ENCODE data around the gene LHFPL6.

LHFPL6 gene

DNA sequence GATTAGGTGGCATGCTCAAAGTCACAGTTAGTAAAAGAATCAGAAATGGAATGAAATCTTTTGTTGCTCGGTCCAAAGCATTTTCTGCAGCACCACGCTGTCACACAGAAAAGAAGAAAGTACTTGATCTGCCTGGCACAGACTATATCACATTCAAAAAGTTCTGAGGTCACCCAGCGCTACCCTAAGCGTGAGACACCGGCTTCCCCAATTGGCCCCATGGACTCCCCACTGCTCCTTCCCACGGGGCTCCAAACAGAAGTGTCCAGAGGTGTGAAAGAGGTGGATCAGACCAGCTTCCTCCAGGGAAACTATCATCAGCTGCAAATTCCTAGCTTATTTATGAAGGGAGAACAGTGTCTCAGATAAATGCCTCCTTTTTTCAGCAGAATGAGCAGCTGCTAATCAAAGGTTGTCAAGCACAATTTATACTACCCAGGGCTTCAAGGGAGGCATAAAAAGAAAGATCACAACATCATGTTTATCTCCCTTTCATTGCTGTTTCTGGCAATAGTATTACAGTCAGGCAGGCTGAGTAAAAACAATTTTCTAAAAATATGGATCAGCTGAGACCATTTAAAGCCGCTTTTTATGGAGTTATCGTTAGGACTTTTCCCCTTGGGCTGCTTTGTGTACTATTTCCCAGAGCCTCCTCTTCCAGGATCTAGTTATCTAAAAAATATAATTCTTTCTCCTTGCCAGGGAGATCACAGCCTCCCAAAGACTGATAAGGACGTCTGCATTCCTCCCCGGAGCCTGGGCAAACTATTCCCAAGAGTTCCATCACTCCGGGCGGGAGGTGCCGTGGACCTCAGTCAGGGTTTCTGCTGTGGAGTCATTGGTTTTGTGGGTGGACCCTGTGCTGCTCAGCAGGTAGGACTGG lies 208.0 kb downstream of the LHFPL6 start:
- TF ChIP-seq FOXP2 (optimal IDR thresholded peaks at IDR 0.05; ENCODE audit: borderline replicate concordance, extremely low read depth, extremely low read length, insufficient read depth) (no peak), TAF1 (IDR thresholded peaks at IDR 0.05; ENCODE audit: borderline replicate concordance, insufficient read depth, low read length) (no peak), SIN3A (IDR thresholded peaks at IDR 0.05; ENCODE audit: borderline replicate concordance, insufficient read depth, low read length) (no peak), POLR2AphosphoS5 (IDR thresholded peaks at IDR 0.05; ENCODE audit: low read depth, low read length) (no peak)
- TF ChIP-seq, protein P1, sequence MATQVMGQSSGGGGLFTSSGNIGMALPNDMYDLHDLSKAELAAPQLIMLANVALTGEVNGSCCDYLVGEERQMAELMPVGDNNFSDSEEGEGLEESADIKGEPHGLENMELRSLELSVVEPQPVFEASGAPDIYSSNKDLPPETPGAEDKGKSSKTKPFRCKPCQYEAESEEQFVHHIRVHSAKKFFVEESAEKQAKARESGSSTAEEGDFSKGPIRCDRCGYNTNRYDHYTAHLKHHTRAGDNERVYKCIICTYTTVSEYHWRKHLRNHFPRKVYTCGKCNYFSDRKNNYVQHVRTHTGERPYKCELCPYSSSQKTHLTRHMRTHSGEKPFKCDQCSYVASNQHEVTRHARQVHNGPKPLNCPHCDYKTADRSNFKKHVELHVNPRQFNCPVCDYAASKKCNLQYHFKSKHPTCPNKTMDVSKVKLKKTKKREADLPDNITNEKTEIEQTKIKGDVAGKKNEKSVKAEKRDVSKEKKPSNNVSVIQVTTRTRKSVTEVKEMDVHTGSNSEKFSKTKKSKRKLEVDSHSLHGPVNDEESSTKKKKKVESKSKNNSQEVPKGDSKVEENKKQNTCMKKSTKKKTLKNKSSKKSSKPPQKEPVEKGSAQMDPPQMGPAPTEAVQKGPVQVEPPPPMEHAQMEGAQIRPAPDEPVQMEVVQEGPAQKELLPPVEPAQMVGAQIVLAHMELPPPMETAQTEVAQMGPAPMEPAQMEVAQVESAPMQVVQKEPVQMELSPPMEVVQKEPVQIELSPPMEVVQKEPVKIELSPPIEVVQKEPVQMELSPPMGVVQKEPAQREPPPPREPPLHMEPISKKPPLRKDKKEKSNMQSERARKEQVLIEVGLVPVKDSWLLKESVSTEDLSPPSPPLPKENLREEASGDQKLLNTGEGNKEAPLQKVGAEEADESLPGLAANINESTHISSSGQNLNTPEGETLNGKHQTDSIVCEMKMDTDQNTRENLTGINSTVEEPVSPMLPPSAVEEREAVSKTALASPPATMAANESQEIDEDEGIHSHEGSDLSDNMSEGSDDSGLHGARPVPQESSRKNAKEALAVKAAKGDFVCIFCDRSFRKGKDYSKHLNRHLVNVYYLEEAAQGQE (IDR thresholded peaks at IDR 0.05; ENCODE audit: insufficient read depth in 1 of 2, low read depth in 2 of 2, low read length in 2 of 2), result no peak

DNA sequence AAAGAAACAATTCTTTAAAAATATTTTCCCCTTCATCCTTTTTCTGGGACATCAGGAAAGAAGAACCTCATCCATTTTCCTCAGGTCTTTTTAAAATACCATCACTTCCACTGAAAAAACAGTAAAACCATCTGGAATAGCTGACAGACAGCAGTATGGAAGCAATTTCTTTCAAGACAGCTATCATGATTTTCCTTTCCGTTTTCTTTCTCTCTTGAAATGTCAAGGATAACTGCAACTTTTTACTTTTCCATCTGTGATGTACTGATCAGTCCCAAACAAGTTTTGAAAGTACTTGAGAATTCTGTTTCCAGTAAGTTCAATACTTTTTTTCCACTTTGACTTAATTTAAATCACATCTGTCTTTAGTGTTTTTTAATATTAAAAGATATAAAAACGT lies 211.2 kb downstream of the LHFPL6 start:
- no peak for TF ChIP-seq POLR2AphosphoS5 (IDR thresholded peaks at IDR 0.05; ENCODE audit: low read depth, low read length)
- TF ChIP-seq FOXP2 (optimal IDR thresholded peaks at IDR 0.05; ENCODE audit: borderline replicate concordance, extremely low read depth, extremely low read length, insufficient read depth), result no peak
- TF ChIP-seq TAF1 (IDR thresholded peaks at IDR 0.05; ENCODE audit: borderline replicate concordance, insufficient read depth, low read length), result no peak
- TF ChIP-seq, protein P1 (IDR thresholded peaks at IDR 0.05; ENCODE audit: insufficient read depth in 1 of 2, low read depth in 2 of 2, low read length in 2 of 2), result no peak
- no peak for TF ChIP-seq SIN3A (IDR thresholded peaks at IDR 0.05; ENCODE audit: borderline replicate concordance, insufficient read depth, low read length)

DNA sequence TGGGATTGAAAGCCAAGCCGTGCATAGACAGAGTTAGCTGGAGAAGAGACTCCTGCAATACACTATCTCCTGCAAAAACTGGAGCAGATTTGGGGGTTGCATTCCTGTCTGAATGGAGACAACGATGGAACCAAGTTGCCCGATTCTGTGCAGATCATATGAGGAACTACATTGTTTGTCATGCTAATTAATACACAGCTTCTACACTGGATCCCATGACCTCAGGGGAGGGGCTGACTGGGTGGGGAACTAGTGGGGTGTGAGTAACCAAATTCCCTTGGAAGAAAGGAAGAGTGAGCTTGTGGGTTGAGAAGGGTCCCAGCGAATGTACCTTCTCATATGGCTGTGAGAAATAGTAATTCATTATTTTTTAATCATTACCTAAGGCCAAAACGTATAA lies 214.0 kb downstream of the LHFPL6 start:
- TF ChIP-seq TAF1 (IDR thresholded peaks at IDR 0.05; ENCODE audit: borderline replicate concordance, insufficient read depth, low read length) (no peak), POLR2AphosphoS5 (IDR thresholded peaks at IDR 0.05; ENCODE audit: low read depth, low read length) (no peak)

DNA sequence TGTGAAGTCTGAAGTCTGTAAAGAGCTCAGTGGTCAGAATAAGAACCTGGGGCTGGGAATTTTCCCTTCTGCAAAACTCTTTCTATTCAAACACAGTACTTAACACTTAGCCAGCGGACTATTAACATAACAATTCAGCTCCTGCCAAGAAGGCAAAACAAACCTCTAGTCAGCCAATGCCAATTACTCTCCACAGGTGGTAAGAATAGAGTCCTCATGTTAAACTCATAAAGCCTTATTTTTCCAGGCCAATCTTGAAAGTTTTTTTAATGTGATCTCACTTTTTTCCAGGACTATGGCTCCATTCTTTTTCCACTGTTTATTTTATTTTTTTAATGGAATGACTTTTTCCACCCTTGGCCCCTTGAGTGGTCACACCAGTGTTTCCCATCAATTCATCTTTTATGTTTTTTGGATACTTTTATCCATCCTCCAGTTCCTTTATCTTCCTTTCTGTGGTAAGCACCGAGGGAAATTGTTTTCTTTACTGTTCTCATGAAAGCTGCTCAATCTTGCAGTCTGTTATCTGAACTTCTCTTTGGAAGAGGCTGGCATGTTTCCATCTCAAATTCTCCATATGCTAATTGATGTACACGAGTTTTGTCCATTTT lies 217.3 kb downstream of the LHFPL6 start:
- TF ChIP-seq TAF1 (IDR thresholded peaks at IDR 0.05; ENCODE audit: borderline replicate concordance, insufficient read depth, low read length), result no peak
- TF ChIP-seq, protein P1 (IDR thresholded peaks at IDR 0.05; ENCODE audit: insufficient read depth in 1 of 2, low read depth in 2 of 2, low read length in 2 of 2), result no peak
- TF ChIP-seq FOXP2 (optimal IDR thresholded peaks at IDR 0.05; ENCODE audit: borderline replicate concordance, extremely low read depth, extremely low read length, insufficient read depth), result no peak
- no peak for TF ChIP-seq SIN3A (IDR thresholded peaks at IDR 0.05; ENCODE audit: borderline replicate concordance, insufficient read depth, low read length)

DNA sequence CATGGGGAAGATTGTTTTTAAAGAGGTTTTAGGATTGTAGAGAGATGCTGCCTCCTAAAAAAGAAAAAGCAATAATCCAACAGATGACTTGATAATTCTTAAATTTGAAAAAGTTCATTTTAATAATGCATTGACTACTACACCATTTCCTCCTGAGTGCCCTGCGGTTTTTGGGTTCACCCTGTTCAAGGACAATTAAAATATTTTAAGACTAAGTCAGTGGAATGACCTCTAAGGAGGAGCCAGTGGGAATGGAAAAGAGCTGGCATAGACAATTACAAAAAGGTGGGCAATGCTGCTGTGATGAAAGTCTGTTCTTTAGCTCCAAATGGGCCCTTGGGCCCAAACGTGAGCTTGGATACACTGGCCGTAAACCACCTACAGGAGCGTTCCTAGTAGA lies 217.8 kb downstream of the LHFPL6 start:
- TF ChIP-seq FOXP2 (optimal IDR thresholded peaks at IDR 0.05; ENCODE audit: borderline replicate concordance, extremely low read depth, extremely low read length, insufficient read depth) (no peak), SIN3A (IDR thresholded peaks at IDR 0.05; ENCODE audit: borderline replicate concordance, insufficient read depth, low read length) (no peak), TAF1 (IDR thresholded peaks at IDR 0.05; ENCODE audit: borderline replicate concordance, insufficient read depth, low read length) (no peak), POLR2AphosphoS5 (IDR thresholded peaks at IDR 0.05; ENCODE audit: low read depth, low read length) (no peak)
- TF ChIP-seq, protein P1 (IDR thresholded peaks at IDR 0.05; ENCODE audit: insufficient read depth in 1 of 2, low read depth in 2 of 2, low read length in 2 of 2), result no peak
